HUDEP-2 (cell line): ENCODE data around the gene PLCL1.

Experiments
- DNase-seq, 76 experiments: peaks; one replicate each; lab custom pipeline; 2025; ENCODE audit not compliant: unreplicated experiment in 76 of 76; lab: John Stamatoyannopoulos, UW

Gene PLCL1

DNA sequence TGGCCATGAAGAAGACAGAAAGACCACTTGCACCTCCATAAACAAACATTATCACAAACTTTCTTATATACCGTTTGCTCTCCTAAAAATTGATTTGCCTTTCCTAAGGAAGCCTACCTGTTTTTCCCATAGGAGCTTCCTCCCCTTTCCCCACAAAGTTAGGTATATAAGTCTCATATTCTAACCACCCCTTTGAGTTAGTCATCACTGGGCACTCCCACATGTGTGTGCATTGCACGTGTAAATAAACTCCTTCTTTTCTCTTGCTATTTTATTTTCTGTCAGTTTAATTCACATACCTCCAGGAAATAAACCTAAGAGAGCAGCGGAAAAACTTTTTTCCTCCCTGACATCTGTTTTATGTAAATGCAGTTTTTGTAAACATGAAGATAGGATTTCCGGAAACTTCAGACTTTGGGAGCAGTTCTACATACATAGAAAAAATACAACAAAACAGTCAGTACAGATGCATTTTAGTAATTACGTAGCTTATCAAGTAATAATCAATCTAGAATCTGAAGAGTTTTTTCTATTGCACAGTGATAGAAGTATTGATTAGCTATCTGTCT, 46.6 kb downstream of the PLCL1 start:
- no peak for DNase-seq

DNA sequence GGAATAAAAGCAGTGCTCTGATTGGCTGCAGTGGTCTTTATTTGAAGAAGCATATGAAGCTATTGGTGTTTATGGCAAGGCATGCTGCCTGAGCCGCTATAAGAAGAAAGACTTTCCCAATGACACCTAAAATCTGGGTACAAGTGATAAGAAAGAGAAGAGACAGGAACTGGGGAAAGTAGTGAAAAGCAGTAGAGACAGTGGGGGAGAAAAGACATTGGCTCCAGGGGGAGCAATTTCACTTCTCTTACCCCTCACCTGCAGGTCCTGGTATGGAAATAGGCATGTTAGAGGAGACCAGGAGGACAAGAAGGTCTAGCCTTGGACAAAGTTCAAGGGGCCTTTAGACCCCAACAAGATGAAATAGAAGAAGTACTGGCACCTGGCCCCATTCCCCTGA, 47.1 kb downstream of the PLCL1 start:
- no peak for DNase-seq

DNA sequence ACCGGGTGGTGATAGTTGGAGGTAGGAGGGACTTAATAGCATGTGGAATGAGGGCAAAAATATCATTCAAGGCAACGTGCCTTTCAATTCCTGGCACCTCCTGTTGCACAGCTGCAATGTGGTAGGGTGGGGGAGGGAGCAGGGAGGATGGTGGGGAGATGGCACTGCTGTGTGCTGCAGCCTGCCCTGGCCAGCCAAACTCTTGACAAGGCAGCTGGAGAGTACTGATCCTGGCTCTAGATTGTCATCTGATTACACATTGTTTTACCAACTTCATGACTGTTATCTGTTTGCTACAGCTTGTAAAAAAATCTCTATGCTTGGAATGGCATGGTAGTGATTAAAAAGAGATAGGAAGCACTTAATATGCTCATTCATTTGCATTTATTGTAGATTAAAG, 47.7 kb downstream of the PLCL1 start:
- DNase-seq: no peak

DNA sequence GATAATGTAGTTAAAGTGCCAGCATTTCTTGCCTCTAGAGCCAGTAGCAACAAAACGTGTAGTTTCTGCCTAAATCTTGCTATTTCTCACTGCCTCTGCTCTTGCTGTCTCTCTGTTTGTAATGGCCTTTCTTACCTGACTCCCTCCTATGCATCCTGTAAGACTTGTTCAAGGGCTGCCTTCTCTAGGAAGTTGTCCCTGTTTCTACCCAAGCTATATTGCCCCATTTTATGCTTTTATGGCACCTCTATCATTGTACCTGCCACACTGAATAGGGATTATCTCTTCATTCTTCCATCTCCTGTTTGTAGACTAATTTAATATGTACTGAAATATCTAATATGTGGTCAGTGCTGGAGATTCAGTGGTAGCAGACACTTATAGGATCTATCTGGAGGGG, 49.2 kb downstream of the PLCL1 start:
- no peak for DNase-seq

DNA sequence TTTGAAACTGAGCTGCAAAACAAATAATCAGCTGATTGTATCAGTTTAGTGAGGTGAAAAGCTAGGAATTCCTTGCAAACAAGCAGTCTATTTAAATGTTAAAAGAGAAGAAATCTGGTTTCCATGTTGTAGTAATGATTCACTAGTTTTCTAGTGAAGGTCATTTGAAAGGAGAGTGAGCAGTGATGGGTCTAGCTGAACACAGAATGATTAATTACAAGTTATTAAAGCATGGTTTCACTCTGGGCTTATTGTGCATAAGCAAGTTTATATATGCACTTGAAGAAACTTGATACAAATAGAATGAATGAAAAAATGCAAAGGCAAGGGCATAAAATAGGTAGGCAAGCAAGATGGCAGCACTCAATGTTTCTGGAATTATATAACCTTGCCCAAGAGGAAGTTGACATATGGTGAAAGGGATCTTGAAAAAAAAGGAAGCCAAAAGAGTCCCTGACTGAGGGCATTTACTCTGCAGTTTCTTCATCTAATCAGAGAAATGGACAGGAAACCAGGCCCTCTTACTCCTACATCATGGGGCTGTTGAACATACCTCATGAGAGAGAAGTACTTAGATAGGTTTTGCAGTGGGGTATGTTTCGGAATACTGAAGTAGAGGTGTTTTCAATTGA, 53.2 kb downstream of the PLCL1 start:
- DNase-seq: no peak

DNA sequence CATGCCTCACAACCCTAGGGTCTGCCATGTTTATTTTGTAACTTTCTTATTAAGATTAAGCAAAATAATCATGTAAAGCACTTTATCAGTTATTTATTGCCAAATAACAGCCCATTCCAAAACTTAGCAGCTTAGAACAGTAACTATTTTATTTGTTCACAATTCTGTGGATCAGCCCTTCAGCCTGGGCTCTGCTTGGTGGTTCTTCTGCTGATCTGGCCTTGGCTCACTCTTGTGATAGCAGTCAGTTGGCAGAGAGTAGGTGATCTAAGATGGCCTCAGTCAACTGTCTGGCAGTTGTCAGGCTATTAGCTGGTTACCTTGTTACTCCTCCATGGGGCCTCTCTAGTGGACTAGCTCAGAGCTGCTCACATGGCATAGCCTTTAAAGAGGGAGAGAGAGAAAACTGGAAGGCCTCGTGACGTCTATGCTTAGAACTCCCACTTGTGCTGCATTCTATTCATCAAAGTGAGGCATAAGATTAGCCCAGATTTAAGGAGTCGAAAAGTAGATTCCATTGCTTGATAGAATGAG, 54.3 kb downstream of the PLCL1 start:
- no peak for DNase-seq

DNA sequence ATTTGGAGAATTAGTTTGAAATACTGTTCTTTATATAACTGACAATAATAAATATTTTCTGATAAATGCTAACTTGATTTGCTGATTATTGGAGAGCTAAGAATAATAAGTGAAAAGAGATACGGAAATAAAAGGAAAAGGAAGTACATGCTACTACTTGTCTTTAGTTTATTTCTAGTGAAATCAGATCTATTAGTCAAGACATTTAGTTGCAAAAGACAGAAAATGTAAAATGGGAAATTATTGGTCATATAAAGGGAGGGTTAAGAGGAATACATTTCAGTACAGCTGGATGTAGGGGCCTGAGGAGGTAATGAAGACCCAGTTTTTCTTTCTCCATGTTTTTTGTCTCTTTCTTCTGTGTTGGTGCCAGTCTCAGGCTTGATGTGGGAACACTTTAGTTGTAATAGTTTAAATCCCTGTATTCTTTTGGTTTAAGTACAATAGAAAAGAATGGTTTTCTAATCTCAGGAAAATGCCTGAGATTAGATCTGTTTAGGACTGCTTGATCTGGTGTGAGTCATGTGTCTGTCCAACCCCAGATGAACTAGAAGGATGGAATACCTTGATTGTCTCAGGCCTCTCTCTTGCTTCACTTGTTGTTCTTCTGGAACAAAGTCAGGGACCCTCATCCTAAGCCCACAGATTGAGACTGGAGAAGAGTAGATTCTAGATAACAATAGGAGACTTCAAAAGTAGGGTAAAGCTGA, 58.0 kb downstream of the PLCL1 start:
- DNase-seq: no peak

DNA sequence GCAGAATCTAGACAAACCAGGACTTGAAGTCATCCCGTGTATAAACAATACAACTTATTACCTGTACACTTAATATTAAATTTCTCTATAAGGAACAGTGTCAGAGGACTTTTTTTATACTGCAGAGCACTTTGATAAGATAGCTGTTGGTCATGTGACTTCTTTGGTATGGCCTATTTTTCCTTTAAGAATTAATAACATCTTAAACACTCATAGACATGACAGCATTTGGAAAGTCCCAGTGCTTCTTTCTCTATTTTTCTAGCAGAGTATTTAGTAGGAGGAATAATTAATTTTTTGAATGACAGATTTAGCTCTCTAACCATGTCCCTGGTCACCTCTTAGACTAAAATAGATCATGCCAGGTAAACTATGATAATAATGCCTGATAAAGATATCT, 59.4 kb downstream of the PLCL1 start:
- no peak for DNase-seq

DNA sequence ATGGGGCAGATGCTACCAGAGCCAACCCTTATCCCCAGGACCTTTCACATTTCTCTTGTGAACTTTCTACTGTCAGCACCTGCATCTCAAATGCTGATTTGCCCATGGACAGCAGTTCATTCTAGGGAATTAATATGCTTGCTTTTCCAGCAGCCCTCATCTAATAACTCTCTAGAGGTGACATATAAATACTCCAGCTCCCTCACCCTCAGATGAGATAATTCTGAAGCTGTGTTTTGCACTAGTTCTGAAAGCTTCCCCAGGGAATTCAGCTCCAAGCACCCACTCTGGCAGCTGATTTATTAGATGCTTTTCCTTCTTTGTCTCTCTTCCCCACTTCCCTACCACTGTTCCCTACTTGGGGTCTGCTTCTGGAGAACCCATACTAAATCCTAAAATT, 62.1 kb downstream of the PLCL1 start:
- no peak for DNase-seq

DNA sequence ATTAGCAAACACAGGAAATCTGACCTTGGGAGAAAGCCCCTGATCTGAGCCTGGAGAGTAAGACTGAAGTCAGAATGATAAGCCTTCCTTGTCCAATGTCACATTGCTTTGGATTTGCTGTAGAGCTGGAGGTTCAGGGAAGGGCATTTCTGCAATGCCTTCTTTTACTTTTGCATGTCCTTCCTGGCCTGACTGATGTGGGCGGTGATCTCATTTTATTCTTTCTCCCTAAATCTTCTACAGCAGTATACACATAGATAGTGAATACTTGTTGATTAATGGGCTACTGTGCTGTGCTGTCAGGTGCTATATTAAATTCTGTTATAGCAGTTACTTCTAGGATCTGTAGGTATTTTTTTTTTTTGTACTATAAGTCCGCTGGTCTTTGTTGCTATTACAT, 62.6 kb downstream of the PLCL1 start:
- DNase-seq: no peak

DNA sequence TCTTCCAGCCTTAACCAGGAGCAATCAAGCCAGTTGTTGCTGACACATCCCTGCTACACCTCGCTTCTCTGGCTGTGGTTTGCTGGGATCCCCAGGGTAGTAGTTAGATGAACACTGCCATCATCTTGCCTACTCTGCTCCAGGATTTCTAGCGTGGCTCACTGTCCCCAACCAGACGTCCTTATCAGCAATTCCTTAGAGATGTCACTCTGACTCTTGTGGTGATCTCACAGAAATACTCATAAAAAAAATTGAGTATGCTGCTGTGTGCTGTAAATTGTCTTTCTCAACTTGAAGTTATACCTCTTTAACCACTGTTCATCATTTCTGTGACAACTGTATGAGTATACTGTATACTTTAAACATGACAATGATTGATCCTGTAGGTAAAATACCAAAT, 63.2 kb downstream of the PLCL1 start:
- DNase-seq: no peak

DNA sequence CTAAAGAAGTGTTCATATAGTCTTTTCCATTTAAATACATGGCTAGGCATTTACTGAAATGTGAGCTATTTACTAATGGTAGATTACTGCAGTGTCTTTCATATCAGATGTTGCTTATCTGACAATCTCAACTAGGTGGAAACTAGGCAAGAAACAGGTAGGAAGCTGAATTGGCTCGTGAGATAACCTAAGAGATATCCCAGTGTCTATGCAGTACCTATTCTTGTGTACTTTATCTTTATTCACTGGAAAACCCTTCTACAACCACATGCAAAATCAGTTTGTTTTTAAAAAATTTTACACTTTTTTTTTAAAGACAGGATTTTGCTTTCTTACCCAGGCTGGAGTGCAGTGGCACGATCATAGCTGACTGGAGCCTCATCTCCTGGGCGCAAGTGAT, 63.8 kb downstream of the PLCL1 start:
- no peak for DNase-seq

DNA sequence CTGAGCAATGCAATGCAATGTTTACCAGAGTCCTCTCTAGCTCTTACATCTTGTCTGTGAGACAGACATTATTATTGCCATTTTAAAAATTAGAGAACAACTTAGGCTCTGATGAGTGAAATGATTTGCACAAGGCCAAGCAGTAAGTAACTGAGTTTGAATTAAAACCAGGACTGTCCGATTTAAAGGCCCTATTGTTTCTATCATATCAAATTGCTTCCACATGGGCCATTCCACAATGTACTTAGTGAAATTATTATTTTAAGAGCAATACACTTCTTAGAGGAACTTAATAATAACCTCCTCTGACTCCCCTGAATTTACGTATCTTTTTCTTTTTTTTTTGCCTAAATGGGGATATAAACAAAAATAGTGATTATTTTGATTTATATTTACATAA, 64.6 kb downstream of the PLCL1 start:
- no peak for DNase-seq

DNA sequence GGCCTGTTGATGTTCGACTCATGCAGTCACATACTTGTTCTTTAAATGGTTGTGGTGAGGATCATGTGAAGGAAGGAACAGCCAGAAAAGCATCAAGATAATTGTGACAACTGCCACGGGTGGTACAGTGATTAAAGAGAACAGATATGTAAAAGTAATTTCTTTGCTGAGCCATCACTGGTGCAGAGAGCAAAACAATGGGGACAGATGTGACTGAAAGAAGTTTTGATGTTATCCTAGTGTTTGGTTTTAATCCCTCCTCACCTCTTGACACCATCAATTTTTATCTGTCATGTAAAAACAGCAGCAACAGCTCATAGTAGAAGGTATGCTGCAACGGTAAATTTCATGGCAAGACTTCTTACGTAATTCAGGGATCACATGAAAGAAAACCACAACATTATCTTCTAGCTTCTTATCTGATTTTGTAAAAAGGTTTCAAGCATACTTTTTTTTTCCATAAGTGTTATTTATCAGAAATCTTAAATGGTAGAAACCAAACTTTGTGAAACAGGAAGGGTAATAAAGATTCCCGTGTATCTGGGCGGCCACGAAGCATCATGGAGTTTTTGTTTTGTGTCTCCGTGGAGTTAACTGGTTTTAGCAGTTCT, 65.2 kb downstream of the PLCL1 start:
- DNase-seq: no peak

DNA sequence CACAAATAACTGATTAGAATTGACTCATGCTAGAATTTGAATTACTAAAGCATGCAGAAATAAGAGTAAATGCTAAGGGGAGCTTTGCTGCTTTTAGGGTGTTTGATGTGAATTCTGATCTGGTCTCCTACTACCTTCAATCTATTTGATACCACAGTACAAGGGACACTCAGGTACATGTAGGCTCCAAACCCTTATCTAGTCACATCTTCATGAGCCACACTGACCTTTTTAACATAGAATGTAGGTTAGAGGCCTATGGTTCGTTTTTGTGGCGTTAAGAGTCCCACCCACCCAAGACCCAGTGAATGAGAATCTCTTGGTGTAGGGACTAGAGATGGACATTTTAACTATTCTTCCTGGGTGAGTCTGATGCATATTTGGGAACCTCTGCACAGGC, 65.7 kb downstream of the PLCL1 start:
- no peak for DNase-seq

DNA sequence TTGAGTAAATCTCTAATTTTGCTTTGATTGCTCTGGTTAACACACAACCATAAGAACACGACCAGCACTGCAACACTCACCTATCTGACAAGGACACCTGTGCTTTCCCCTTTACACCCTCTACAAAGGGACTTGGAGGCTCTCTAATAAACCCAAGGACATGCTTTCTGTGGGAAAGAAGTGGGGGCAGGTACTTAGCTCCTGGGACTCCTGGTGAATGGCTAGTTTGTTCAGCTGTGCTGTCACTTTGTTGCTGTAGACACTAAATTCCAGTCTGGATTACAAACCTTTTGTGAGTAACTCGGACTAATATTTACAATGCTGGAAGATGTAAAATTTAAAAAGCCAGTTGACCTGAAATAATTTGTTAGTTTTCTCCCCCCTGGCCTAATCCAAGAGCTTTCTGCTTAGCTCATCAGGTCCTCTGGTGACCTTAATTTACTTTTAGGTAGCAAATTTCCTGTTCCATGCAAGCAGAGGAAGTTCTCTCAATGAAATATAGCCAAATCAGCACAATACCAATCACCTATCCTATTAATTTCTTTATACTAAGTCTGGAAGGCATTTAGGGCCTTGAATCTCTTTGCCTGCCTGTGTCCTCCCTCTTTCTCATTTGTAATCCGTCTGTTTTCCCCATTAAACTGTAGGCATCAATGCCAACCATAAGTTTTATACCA, 67.5 kb downstream of the PLCL1 start:
- no peak for DNase-seq

DNA sequence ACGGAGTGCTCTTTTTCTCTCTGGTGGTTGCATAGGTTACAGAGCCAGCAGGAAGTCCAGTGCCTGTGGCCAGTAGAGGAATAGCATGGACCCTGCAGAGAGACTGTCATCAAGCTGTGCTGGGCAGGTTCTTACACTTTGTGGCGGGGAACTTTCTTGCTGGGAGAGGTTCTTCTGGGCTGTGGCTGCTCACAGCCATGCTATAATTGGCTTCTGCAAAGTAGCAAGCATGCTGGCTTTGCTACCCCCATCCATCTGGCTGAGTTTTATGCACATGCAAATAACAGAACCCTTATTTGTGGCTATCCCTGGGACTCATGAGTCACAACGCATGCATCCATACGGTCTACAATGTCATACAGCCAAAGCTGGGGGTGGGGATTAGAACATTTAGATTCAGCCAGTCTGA, 68.9 kb downstream of the PLCL1 start:
- no peak for DNase-seq

DNA sequence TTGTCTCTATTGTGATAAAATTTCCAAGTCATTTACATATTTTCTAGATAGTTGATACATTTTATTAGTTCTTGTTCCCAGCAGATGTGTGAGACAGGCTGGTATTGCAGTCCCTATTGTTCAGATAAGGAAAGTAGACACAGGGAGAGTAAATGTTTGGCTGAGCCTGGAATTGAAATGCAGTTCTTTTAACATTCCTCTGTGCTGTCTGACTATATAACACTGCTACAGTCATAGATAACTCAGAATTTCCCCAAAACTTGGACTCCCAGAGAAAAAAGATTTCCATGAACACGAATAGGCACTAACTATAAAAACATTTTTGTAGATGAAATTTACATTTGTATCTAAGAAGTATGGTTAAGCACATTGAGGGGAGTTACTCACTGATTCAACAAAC, 71.4 kb downstream of the PLCL1 start:
- DNase-seq: no peak

DNA sequence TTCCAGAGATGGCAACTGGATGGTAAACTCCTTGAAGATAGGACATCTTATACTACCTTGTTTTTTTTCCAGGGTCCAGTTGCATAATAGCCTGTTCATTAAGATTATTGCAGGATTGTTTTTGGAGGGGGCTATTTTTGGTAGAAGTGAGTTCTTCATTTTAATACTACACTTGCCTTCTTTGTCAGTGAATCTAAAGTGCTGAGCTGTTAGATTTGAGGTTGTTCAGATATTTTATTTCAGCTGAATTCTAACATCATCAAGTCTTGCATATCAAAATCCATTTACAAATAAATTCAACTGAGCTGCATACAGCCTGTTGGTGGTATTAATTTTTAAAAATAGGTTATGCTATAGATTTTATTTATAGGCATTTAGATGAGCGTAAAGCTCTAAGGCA, 72.1 kb downstream of the PLCL1 start:
- no peak for DNase-seq

DNA sequence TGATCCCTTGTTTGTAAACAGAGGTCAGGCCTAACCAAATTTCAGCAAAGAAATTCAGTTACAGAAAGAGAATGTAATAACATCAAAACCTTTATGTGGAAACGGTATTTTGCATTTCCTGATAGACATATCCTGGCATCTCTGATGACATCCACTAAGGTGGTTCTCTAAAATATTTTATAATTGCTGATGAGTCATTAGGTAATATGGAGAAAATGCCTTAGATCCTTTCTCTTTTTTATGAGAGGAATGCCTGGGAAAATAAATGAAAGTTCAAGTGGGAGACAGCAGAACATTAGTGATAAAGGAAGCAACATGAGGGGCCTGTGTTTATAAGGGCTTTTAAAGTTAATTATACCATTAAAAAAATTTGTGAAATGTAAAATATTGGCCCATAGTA, 72.6 kb downstream of the PLCL1 start:
- DNase-seq: no peak

DNA sequence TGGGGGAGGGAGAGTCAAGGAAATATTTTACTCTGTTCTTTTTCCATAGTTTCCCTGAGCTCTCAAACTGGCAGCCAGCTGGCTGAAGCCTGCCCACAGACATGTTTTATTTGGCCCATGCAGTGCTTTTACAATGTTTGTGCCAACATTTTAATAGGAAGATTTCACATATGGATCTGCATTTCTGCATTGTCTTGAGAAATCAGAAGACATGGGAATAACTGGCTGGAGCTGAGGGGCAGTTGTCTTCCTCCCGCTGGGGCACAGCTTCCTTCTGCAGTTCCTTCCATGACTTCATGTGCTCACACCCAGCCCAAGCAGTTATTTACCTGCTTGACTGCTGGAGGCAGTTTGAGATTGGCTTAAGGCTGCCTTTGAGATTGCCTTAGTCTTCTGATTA, 74.4 kb downstream of the PLCL1 start:
- DNase-seq: no peak
